Mammary microvascular endothelial cell (primary cell): ENCODE results near the gene NBPF14. TPM values are rescaled to one million over a fixed set of nuclear protein-coding genes. Genes with fewer than 3 reads are reported as not detected.

ENCODE experiments used
- total RNA-seq: library from RNA; depleted of rRNA; stranded (reverse); fragments of >200 nt; gene quantifications from 2 replicates; pipeline ENCODE4 v1.2.3, GENCODE V29; 2015

Gene NBPF14, protein sequence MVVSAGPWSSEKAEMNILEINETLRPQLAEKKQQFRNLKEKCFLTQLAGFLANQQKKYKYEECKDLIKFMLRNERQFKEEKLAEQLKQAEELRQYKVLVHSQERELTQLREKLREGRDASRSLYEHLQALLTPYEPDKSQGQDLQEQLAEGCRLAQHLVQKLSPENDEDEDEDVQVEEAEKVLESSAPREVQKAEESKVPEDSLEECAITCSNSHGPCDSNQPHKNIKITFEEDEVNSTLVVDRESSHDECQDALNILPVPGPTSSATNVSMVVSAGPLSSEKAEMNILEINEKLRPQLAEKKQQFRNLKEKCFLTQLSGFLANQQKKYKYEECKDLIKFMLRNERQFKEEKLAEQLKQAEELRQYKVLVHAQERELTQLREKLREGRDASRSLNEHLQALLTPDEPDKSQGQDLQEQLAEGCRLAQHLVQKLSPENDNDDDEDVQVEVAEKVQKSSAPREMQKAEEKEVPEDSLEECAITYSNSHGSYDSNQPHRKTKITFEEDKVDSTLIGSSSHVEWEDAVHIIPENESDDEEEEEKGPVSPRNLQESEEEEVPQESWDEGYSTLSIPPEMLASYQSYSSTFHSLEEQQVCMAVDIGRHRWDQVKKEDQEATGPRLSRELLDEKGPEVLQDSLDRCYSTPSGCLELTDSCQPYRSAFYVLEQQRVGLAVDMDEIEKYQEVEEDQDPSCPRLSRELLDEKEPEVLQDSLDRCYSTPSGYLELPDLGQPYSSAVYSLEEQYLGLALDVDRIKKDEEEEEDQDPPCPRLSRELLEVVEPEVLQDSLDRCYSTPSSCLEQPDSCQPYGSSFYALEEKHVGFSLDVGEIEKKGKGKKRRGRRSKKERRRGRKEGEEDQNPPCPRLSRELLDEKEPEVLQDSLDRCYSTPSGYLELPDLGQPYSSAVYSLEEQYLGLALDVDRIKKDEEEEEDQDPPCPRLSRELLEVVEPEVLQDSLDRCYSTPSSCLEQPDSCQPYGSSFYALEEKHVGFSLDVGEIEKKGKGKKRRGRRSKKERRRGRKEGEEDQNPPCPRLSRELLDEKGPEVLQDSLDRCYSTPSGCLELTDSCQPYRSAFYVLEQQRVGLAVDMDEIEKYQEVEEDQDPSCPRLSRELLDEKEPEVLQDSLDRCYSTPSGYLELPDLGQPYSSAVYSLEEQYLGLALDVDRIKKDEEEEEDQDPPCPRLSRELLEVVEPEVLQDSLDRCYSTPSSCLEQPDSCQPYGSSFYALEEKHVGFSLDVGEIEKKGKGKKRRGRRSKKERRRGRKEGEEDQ (N-terminal part only)
- 0.74 and 1.1 TPM in 2 replicates for total RNA-seq

DNA sequence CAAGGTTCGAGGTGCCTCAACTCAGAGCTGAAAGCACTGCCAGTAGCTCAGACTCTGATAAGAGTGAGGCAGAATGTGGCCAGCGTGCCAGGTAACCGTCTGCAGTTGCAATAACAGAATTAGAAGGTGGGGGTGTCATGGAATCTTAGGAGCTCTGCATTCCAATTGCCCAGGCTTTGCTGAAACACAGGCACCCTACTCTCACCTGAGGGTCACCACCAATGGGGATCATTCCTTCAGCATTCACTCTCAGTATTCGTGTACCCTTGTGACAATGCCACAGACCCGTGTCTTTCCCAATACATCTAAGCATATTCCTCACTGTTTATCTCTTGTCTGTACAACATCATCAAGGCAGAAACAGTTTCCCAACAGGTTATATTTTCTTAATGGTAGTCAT lies at the start of gene NBPF14:
Gene NBPF14 (minus strand): TSS at position 101 of the 400 bp plus-strand sequence. CDS start 294 bp downstream, outside the sequence.

DNA sequence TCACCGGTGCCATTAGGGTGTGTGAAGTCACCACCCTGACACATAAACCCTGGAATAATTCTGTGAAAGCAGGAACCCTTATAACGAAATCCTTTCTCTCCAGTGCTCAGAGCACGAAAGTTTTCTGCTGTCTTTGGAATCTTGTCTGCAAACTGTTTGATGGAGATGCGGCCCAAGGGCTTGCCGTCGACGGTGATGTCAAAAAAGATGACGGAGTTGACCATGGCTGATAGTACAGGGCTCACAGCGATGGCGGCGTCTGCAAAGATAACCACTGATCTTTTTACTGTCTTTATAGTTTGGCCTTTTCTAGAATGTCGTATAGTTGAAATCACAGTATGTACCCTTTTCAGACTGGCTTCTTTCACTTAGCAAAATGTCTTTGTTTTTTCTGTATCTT lies 112.8 kb downstream of the NBPF14 start, which contains the start of gene PPIAL4G:
Gene PPIAL4G (minus strand): TSS at position 274 of the 400 bp plus-strand sequence. CDS start 50 bp downstream, at position 224.

Other genes starting within 250 kb of the NBPF14 start
- gene PPIAL4G, start 112.7 kb downstream of the NBPF14 start, total RNA-seq: not detected in 2 replicates
- 14.4 and 40.1 TPM in 2 replicates for gene NUDT4B, start 152.8 kb upstream of the NBPF14 start, total RNA-seq
- gene PDE4DIP, start 248.4 kb upstream of the NBPF14 start, total RNA-seq: 18.7 and 22.7 TPM in 2 replicates